Prostate gland (tissue), 2 donors: ENCODE measurements around the gene GYS1. TPM values are rescaled to one million over a fixed set of nuclear protein-coding genes. Genes with fewer than 3 reads are reported as not detected.

ENCODE experiments used
- DNase-seq: peaks from one replicate; pipeline ENCODE4 v3.0.0-alpha.2; 2019; ENCODE audit warnings: low spot score
- H3K27ac ChIP-seq, 2 donors: fragments of 200-600 bp; sonication (generic); 2 replicates each; pipeline ENCODE4 v1.5.1; 2017 to 2019
- H3K27me3 ChIP-seq: fragments of 200-600 bp; sonication (generic); replicated peaks from 2 replicates; pipeline ENCODE4 v1.5.1; 2019; ENCODE audit not compliant: insufficient read depth
- H3K36me3 ChIP-seq, 2 donors: fragments of 200-600 bp; sonication (generic); 1 replicate in 1 of 2; 2 replicates in 1 of 2; pipeline versions ENCODE4 v1.5.1 to v1.8.1; 2017 to 2019
- H3K4me1 ChIP-seq: fragments of 200-600 bp; sonication (generic); replicated peaks from 2 replicates; pipeline ENCODE4 v1.5.1; 2019
- H3K4me3 ChIP-seq, 2 donors: fragments of 200-600 bp; sonication (generic); 2 replicates each; pipeline ENCODE4 v1.5.1; 2017 to 2019
- H3K9me3 ChIP-seq: fragments of 200-600 bp; sonication (generic); 2 replicates; pipeline ENCODE4 v1.5.1; 2017
- CTCF ChIP-seq, 4 experiments: fragments of 200-600 bp in 2 of 4; fragments of 450-650 bp in 2 of 4; sonication (generic) in 2 of 4; IDR thresholded peaks; 1 replicate in 3 of 4; 2 replicates in 1 of 4; pipeline ENCODE4 v1.5.1; 2016 to 2019; ENCODE audit warnings: antibody characterized with exemption in 4 of 4, mild to moderate bottlenecking in 2 of 4, moderate library complexity in 2 of 4
- POLR2A ChIP-seq: fragments of 450-650 bp; IDR thresholded peaks from one replicate; pipeline ENCODE4 v1.6.1; 2016; ENCODE audit warnings: antibody characterized with exemption, mild to moderate bottlenecking
- POLR2AphosphoS5 ChIP-seq: sonication (generic); formaldehyde crosslinking; IDR thresholded peaks from one replicate; pipeline ENCODE4 v1.6.1; 2017; ENCODE audit warnings: antibody characterized with exemption
- WGBS: methylation state at CpG from one replicate; pipeline ENCODE4 v1.1.5; 2018; 5-methylcytosine and 5-hydroxymethylcytosine counted together
- intact Hi-C: fragments of 100-400 bp; cut with DNase I; formaldehyde crosslinking; loops from one replicate; pipeline ENCODE4 v1.14.2; 2022
- total RNA-seq, 2 donors: library from RNA; depleted of rRNA; stranded (reverse); fragments of >200 nt; gene quantifications; one replicate each; pipeline ENCODE4 v1.1.0, GENCODE V29; 2016

The GYS1 gene
- total RNA-seq, 2 donors from 2014 or later, result 47.3 to 52.0 TPM

DNA sequence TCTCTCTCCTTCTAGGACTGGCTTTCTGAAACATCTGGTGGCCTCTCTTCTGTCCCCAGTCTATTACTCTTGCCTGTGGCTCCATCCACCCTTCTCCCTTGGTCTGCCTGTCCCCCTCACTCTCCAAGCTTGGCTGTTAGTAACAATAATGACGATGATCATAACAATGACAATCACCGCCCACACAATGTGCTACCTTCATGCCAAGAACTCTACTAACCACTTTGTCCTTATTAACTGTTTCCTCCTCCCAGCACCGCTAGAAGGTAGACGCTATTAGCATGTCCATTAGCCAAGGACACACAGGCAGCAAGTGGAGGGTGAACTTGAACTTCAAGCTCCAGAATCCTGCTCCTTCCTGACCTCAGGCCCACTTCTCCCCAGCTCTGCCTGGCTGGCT lies 2.7 kb downstream of the GYS1 start:
- Histone ChIP-seq H3K27me3 (no peaks in the 10 kb centered on the region), H3K9me3 (no peaks in the 10 kb centered on the region), H3K4me1 (peaks cover 19% of the 10 kb centered on the region), H3K36me3 (no peaks in the 10 kb centered on the region), H3K27ac (no peak overlapping the region), H3K4me3 (no peak overlapping the region)
- intact Hi-C loops, result no loop called here
- 40% methylated on average over 4 of the region's 4 CpGs for WGBS
- TF ChIP-seq POLR2A, result no peak
- no peak for TF ChIP-seq CTCF (IDR thresholded peaks at IDR 0.05)
- TF ChIP-seq POLR2AphosphoS5, result no peak
- no peak for DNase-seq

DNA sequence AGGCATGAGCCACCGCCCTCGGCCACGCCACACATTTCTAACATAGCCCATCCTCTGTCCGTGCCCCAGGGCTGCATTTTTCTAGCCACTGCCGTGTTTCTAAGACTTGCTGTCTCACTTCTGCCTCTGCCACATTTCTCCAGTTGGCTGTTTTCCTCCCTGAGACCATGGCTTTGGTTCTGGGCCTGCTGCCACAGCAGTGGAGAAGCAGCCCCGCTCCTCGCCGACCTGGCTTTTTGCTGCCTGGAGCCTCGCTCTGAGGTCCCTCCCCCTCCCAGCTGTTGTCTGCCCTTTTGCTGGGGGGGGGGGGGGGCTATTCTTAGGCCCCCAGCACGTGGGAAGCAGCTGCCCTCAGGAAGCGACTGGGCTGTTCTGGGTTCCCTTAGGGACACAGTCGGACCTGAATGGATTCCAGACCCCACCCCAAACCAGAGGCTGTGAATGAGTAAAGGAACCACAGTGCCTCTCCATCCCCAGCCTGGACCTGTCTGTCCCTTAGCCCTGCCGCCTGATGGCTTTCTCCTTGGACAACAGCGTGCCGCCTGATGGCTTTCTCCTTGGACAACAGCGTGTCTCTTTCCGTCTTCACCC lies 3.3 kb downstream of the GYS1 start:
- no peak for DNase-seq
- H3K4me3 ChIP-seq, result no peak overlapping the region
- peaks cover 19% of the 10 kb centered on the region for H3K4me1 ChIP-seq
- H3K36me3 ChIP-seq, result no peaks in the 10 kb centered on the region
- H3K27ac ChIP-seq, result no peak overlapping the region
- intact Hi-C loops, result no loop called here
- TF ChIP-seq POLR2AphosphoS5 (no peak), CTCF (IDR thresholded peaks at IDR 0.05) (no peak)
- no peaks in the 10 kb centered on the region for H3K9me3 ChIP-seq
- 80% methylated on average over 17 of the region's 17 CpGs for WGBS
- H3K27me3 ChIP-seq, result no peaks in the 10 kb centered on the region

DNA sequence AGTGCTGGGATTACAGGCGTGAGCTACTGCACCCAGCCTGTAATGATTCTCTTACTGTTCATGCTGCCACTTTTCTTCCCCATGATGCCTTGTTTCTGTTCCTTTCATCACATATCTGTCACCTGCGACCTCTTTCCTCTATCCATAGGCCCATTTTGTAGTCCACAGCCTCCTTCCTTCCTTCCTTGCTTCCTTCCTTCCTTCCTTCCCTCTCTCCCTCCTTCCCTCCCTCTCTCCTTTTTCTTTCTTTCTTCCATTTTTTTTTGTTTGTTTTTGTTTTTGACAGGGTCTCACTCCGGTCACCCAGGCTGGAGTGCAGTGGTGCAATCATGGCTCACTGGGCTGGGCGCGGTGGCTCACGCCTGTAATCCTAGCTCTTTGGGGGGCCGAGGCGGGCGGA lies 4.2 kb downstream of the GYS1 start:
- WGBS, result 96% methylated on average over 9 of the region's 9 CpGs
- intact Hi-C loops, result no loop called here
- no peak for TF ChIP-seq POLR2A
- TF ChIP-seq POLR2AphosphoS5, result no peak
- TF ChIP-seq CTCF (IDR thresholded peaks at IDR 0.05), result no peak
- Histone ChIP-seq H3K9me3 (no peaks in the 10 kb centered on the region), H3K4me3 (no peak overlapping the region), H3K36me3 (no peaks in the 10 kb centered on the region), H3K4me1 (peaks cover 13% of the 10 kb centered on the region), H3K27me3 (no peaks in the 10 kb centered on the region), H3K27ac (no peak overlapping the region)
- no peak for DNase-seq

DNA sequence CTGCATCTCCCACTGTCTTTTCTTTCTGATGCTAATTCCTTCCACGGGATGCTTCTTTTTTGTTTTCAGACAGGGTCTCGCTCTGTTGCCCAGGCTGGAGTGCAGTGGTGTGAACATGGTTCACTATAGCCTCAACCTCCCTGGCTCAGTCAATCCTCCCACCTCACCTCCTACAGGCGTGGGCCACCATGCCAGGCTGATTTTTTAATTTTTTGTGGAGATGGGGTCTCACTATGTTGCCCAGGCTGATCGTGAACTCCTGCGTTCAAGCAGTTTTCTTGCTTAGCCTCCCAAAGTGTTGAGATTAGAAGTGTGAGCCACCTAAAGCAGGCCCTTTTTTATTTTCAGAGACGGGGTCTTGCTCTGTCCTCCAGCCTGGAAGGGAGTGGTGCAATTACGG lies 4.8 kb downstream of the GYS1 start:
- TF ChIP-seq POLR2AphosphoS5 (no peak), POLR2A (no peak), CTCF (IDR thresholded peaks at IDR 0.05) (no peak)
- DNase-seq, result no peak
- WGBS, result 93% methylated on average over 7 of the region's 7 CpGs
- no peaks in the 10 kb centered on the region for H3K9me3 ChIP-seq
- peaks cover 13% of the 10 kb centered on the region for H3K4me1 ChIP-seq
- intact Hi-C loops, result no loop called here
- no peaks in the 10 kb centered on the region for H3K36me3 ChIP-seq
- H3K4me3 ChIP-seq, result no peak overlapping the region
- no peak overlapping the region for H3K27ac ChIP-seq
- H3K27me3 ChIP-seq, result no peaks in the 10 kb centered on the region

GRCh38 chr19:48987323-48987722 lies 5.8 kb downstream of the GYS1 start:
- Histone ChIP-seq H3K9me3 (no peaks in the 10 kb centered on the region), H3K27me3 (no peaks in the 10 kb centered on the region), H3K36me3 (peaks cover 0 to 4% of the 10 kb centered on the region in 2 donors), H3K4me3 (no peak overlapping the region), H3K4me1 (peaks cover 13% of the 10 kb centered on the region), H3K27ac (no peak overlapping the region)
- 86% methylated on average over 7 of the region's 7 CpGs for WGBS
- TF ChIP-seq CTCF (IDR thresholded peaks at IDR 0.05) (no peak), POLR2A (no peak), POLR2AphosphoS5 (no peak)
- intact Hi-C loops, result no loop called here
- no peak for DNase-seq
